Measurements from ENCODE around the gene LHX6.

DNA sequence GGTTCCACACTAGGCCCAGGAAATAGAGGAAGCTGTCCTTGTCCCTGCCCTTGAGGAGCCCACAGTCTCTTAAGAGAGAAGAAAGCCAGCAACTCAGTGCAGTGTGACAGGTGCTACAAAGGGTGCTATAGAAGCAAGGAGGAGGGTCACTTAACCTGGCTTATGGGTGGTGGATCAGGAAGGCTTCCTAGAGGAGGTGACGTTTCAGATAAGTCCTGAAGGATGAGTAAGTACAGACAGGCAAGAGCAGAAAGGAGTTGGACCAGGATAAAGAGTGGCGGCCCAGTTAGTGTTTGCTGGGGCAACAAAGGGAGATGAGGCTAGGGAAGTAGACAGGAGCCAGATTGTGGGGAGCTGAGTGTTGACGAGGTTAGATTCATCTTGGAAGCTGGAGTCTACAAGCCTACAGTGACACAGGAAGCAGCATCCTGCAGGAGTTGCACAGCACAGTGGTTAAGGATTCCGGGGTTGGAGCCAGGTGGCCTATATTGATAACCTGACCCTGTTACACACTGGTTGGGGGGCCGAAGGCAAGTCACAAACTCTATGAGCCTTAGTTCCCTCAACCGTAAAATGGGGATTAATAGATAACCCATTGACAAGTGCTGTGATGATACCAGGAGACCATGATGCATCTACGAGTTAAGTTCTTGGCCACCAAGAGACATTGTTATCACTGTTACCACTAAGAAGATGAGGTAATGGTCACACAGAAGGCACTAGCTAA is 5.4 kb upstream of the LHX6 start:
- no peak for TF ChIP-seq CTCF (IDR thresholded peaks at IDR 0.05; ENCODE audit: insufficient read depth, low read length)
- TF ChIP-seq REST (IDR thresholded peaks at IDR 0.05; ENCODE audit: insufficient replicate concordance, low read depth): no peak
- TF ChIP-seq POLR2AphosphoS5 (IDR thresholded peaks at IDR 0.05; ENCODE audit: low read depth): no peak
- no peak for TF ChIP-seq GABPA (IDR thresholded peaks at IDR 0.05; ENCODE audit: low read depth)
